GM18520 (cell line): ENCODE measurements around the gene KLRC1.
"Not testable (repeated sequence)": the region's sequence is repeated elsewhere in the genome, so short reads cannot be mapped to it uniquely, and the experiment has no call there.

Experiments used
- ATAC-seq: cut with Tn5 transposase; IDR thresholded peaks from one replicate; pipeline ENCODE4 v1.9.1; 2021; ENCODE audit not compliant: unreplicated experiment

Gene KLRC1

DNA sequence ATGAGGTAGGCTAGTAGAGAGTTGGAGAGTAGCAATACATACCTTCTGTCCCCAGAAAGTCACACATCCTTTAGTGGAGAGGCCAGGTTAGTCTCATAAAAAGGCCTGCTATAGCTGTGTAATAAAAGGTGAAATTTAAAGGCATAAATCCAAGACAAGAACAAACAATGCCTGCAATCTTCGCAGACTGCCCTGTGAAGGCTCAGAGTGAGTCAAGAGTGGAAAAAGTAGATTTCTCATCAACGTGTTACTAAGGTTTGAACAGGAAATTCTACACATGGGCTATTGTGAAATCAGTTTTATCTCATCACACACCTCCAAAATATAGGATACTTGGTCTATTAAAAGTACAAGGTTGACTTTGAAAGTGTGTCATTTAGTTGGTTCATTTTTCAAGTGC is at the start of gene KLRC1:
KLRC1 (minus strand) TSS at position 222 of the 400 bp plus-strand sequence. CDS start 2,221 bp downstream, outside the sequence.
- ATAC-seq = no peak

DNA sequence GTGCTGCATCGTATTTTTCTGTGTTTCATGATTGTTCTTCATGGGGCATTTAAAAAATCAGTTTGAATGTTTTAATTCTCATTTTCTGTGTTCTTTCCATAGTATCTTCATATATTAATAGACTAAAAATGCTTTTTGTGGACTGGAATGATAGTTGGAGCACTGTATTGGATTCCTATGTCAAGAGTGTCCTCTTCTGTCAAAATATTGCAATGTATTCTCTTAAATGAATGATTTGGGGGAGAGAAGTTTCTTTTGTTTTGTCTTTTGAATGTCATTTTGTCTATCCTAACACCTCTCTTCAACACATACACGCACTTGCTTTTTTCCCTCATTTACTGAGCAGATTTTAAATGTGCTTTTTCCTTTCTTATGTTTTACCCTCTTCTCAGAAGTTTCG is 47.9 kb upstream of the KLRC1 start:
- no peak for ATAC-seq

DNA sequence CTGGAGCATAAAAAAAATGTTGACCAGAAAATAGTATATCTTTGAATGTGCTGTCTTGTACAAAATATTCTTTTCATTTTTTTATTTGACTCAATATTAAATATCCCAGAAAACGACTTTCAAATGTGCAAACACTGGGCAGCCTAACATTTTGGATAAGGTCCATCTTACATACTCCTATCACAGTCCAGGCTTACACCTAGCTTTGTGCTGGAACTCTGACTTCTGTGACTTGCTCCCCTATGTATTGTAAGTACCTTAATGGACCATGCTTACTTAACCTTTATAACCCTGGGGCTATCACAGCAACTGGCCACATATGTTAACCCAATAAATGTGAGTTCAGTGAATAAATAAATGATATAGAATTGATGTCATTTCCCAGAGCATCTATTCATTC is 44.9 kb upstream of the KLRC1 start:
- ATAC-seq = no peak

DNA sequence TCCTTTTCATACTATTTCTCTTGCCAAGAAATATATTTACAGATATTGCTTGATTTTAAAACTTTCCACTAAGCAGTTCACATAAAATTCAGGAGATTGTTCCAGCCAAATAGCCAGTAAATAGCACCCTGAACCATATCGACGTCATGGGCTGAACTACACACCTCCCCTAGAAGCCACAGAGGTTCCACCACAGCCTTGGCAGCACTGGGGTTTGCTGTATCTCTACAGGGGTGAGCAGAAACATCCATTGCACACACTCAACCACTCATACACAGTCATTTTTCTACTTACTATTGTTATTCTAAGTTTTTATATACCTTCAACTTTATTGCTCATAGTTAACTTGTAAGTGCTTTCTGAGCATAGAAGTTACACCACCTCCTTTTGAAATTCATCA is 44.4 kb upstream of the KLRC1 start:
- ATAC-seq = no peak

DNA sequence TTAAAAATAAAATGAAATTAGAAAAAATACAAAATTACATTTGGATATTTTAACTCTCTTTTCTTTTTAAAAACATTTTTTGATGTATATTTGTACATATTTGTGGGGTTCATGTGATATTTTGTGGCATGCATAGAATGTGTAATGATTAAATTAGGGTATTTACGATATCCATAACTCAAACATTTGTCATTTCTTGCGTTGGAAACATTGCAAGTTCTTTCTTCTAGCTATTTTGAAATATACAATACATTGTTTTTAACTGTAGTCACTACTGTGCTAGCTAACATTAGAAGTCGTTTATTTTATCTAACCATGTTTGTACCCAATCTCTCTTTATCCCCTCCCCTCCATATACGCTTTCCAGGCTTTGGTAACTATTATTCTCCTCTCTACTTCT is 38.6 kb upstream of the KLRC1 start:
- ATAC-seq = no peak

DNA sequence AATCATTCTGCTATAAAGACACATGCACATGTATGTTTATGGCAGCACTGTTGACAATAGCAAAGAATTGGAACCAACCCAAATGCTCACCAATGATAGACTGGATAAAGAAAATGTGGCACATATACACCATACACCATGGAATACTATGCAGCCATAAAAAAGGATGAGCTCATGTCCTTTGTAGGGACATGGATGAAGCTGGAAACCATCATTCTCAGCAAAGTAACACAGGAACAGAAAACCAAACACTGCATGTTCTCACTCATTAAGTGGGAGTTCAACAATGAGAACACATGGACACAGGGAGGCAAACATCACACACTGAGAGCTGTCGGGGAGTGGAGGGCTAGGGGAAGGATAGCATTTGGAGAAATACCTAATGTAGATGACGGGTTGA is 34.2 kb upstream of the KLRC1 start:
- not testable (repeated sequence) for ATAC-seq

DNA sequence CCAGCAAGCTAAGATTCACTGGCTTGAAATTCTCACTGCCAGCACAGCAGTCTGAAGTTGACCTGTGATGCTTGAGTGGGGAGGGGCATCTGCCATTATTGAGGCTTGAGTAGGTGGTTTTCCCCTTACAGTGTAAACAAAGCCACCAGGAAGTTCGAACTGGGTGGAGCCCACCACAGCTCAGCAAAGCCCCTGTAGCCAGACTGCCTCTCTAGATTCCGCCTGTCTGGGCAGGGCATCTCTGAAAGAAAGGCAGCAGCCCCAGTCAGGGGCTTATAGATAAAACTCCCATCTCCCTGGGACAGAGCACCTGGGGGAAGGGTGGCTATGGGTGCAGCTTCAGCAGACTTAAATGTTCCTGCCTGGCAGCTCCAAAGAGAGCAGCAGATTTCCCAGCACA is 28.7 kb upstream of the KLRC1 start:
- ATAC-seq = not testable (repeated sequence)

DNA sequence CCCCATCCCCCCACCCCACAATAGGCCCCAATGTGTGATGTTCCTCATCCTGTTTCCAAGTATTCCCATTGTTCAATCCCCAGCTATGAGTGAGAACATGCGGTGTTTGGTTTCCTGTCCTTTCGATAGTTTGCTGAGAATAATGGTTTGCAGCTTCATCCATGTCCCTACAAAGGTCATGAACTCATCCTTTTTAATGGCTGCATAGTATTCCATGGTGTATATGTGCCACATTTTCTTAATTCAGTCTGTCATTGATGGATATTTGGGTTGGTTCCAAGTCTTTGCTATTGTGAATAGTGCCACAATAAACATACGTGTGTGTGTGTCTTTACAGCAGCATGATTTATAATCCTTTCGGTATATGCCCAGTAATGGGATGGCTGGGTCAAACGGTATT is 19.6 kb upstream of the KLRC1 start:
- not testable (repeated sequence) for ATAC-seq

DNA sequence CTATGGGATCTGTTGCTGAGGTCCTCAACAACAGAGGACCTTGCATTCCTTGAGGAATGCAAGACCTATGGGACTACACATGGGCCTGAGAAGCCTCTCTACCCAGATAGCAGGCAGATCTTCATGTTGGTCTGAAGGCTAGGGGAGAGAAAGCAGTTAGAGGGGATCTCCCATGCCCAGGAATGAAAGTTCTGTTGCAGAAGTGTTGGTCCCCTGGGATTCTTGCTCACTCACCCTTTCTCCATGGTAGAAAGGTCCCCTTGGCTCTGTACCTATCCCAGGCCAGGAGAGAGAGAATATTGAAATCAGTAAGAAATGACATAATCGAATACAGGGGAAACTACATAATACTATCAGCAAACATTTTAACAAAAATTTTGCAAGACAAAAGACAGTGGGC is 16.5 kb upstream of the KLRC1 start:
- ATAC-seq = no peak

DNA sequence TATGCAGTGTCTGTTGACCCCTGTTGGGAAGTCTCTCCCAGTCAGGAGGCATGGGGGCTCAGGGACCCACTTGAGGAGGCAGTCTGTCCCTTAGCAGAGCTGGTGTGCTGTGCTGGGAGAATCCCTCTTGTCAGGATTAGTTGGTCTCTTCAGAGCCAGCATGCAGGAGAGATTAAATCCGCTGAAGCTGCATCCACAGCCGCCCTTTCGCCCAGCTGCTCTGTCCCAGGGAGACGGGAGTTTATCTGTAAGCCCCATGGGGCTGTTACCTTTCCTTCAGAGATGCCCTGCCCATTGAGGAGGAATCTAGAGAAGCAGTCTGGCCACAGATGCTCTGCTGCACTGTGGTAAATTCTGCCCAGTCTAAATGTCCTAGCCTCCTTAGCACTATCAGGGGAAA is 13.1 kb upstream of the KLRC1 start:
- ATAC-seq = no peak

DNA sequence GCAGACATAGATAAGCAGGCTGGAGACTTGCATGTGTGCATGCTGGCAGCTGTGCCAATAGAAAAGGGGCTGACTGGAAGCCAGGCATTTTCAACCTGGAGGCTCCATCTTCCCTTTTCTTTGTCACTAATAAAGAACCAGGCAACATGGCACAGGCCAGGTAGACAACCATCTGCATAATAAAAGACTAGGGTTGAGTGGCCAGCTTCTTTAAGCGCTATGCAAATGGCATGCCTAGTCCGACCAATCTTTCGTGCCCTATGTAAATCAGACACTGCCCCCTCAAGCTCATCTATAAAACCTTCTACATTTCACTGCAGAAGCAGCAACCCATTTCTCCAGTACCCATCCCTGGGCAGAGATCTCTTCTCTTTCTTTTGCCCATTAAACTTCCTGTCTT is 4.6 kb upstream of the KLRC1 start:
- ATAC-seq = no peak

DNA sequence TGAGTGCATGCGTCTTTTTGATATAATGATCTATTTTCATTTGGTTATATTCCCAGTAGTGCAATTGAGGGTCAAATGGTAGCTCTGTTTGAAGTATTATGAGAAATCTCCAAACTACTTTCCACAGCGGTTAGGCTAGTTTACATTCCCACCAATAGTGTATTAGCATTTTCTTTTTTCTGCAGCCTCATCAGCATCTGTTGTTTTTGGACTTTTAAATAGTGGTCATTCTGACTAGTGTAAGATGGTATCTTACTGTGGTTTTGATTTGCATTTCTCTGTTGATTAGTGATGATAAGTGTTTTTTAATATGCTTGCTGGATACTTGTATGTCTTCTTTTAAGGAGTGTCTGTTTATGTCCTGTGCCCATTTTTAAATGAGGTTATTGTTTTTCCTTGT is 3.7 kb upstream of the KLRC1 start:
- ATAC-seq = no peak

DNA sequence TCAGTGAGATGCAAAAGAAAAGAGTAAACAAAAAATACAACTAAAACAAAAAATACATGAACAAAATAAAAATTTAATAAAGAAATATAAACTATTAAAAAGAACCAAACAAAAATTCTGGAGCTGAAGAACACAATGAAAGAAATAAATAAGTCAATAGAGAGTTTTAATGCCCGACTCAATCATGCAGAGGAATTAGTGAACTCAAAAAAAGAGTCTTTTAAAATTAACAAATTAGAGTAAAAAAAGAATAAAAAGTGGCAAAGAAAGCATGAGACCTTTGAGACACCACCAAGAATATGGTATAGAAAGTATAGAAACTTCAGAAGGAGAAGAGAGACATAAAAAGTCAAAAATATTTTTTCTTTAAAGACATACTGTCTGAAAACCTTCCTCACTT is 2.6 kb upstream of the KLRC1 start:
- ATAC-seq = no peak

DNA sequence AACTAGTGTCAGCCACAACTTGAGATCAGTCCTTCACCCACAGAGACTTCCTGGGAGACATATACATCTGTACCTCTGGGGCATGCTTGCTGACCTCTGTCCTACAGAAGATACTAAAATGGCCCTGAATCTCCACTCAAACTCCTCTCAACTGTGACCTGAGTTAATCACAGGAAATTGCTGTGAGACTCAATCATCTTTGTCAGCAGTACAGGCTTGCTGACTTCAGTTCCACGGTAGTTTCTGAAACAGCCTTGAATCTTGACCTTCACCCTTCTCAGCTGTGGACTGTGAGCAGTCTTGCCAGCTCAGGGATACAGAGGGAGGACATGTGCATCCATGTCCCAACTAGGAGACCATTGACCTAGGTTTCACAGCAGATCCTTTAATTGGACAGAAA is 1.4 kb upstream of the KLRC1 start:
- ATAC-seq = no peak

DNA sequence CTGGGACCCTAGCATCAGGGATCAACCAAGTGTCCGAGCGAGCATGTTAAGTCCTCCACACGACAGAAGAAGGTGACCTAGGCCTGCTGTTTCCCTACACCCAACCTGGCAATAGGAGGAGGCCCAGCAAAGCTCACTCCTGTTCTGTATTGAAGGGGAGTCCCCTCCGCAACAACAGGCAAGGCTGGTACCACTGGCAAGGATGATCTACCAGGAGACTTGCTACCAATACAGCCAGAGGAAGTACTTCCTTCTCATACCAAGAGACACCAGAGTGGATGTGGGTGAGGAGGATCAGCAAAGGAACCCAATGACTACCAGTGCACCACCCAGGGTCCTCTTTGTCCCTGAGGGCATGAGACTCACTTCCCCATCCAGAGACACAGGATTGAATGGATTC is 4.9 kb downstream of the KLRC1 start:
- ATAC-seq = no peak

DNA sequence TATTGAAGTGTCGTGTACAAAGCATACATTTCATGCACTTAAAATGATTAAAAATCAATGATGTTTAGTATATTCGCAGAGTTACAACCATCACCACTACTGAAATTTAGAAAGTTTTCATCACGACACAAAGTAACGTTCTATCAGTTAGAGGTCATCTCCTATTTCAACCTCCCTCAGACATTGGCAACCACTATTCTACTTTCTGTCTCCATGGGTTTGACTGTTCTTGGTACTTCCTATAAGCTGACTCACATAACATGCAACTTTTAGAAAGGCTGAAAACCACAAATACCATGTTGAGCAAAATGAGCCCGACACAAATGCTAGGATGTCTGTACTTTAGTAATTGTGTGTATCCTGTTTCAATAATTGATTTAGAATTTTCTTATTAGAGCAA is 7.1 kb downstream of the KLRC1 start:
- not testable (repeated sequence) for ATAC-seq

DNA sequence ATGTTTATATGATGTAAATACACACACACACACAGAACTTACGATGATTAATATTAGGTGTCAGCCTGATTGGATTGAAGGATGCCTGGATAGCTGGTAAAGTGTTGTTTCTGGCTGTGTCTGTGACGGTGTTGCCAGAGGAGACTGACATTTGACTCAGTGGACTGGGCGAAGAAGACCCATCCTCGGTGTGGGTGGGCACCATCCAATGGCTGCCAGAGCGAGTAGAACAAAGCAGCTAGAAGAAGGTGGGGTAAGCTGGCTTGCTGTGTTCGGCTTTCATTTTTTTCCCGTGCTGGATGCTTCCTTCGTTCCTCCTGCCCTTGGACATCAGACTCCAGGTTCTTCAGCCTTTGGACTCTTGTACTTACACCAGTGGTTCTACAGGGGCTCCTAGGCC is 12.0 kb downstream of the KLRC1 start:
- not testable (repeated sequence) for ATAC-seq

DNA sequence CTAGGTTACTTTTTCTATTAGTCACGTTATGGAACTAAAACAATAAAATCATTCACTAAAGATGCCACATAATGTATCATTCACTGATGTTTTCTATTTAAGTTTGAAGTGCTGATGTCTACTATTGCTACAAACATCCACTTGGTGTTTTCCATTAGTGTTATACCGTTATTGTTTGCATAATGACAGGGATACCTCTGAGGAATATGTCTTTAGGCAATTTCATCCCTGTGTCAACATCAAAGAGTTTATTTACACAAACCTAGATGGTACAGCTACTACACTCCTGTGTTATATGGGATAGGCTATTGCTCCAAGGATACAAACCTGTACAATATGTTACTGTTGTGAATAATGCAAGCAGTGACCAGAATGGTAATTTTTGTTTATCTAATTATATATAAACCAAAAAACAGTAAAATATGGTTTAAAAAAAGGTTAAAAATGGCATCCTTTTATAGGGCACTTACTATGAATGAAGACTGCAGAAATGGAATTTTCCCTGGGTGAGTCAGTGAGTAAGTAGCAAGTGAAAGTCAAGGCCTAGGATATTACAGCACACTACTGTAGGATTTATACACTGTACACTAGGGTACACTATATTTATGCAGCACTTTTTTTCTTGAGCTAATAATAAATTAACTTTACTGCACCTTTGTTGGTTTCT is 13.4 kb downstream of the KLRC1 start:
- not testable (repeated sequence) for ATAC-seq

DNA sequence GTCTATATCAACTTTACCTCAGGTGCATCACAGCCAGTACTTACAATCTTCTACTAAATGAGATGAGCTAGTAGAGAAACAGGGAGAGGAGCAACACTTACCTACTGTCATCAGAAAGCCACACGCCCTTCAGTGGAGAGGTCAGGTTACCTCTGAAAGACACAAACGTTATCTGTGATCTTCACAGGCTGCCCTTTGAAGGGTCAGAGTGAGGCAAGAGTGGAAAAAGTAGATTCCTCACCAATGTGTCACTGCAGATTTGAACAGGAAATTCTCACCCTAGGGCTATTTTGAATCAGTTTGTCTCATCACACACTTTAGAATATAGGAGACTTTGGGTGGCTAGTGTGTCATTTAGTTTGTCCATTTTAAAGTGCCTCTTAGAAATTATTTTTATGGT is 15.6 kb downstream of the KLRC1 start:
- ATAC-seq = not testable (repeated sequence)

DNA sequence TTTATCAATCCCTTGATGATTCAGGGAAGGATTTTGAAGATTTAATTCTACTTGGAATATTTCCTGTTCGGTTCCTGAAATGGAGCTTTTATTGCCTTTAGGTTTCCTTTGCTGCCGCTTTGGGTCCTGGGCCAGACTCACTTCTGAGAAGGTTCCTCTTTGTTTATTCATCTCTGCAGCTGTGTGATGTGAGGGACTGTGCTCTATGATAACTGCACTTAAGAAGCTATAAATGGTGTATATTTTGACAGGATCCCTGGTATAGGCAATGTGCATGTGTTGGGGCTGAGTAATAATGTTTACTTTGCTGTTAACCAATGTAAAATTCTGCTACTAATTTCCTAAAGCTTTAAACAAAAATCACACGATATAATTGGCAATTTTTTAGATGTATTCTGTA is 17.4 kb downstream of the KLRC1 start, which contains the start of gene KLRC2:
KLRC2 (minus strand) TSS at position 195 of the 400 bp plus-strand sequence; CDS start at position 171, 24 bp downstream.
- ATAC-seq = not testable (repeated sequence)

DNA sequence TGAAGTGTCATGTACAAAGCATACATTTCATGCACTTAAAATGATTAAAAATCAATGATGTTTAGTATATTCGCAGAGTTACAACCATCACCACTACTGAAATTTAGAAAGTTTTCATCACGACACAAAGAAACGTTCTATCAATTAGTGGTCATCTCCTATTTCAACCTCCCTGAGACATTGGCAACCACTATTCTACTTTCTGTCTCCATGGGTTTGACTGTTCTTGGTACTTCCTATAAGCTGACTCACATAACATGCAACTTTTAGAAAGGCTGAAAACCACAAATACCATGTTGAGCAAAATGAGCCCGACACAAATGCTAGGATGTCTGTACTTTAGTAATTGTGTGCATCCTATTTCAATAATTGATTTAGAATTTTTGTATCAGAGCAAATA is 22.6 kb downstream of the KLRC1 start:
- ATAC-seq = not testable (repeated sequence)

DNA sequence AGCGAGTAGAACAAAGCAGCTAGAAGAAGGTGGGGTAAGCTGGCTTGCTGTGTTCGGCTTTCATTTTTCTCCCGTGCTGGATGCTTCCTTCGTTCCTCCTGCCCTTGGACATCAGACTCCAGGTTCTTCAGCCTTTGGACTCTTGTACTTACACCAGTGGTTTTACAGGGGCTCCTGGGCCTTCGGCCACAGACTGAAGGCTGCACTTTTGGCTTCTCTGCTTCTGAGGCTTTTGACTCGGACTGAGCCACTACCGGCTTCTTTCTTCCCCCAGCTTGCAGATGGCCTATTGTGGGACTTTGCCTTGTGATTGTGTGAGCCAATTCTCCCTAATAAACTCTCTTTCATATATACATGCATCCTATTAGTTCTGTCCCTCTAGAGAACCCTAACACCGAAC is 27.2 kb downstream of the KLRC1 start:
- ATAC-seq = not testable (repeated sequence)

DNA sequence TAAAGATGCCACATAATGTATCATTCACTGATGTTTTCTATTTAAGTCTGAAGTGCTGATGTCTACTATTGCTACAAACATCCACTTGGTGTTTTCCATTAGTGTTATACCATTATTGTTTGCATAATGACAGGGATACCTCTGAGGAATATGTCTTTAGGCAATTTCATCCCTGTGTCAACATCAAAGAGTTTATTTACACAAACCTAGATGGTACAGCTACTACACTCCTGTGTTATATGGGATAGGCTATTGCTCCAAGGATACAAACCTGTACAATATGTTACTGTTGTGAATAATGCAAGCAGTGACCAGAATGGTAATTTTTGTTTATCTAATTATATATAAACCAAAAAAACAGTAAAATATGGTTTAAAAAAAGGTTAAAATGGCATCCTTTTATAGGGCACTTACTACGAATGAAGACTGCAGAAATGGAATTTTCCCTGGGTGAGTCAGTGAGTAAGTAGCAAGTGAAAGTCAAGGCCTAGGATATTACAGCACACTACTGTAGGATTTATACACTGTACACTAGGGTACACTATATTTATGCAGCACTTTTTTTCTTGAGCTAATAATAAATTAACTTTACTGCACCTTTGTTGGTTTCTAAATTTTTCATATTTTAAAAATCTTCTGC is 28.8 kb downstream of the KLRC1 start:
- not testable (repeated sequence) for ATAC-seq
